DOHH2 (cell line): ENCODE data around the gene DSCAML1.

ENCODE experiments used
- H3F3A ChIP-seq: fragments of 200-600 bp; sonication (generic), shearing (Covaris generic); 2 replicates; pipeline ENCODE4 v1.6.0; 2016; ENCODE audit warnings: antibody characterized with exemption, mild to moderate bottlenecking; ENCODE audit not compliant: control insufficient read depth, insufficient read depth
- H3K27ac ChIP-seq: fragments of 200-600 bp; sonication (generic); 2 replicates; pipeline ENCODE4 v1.5.1; 2014; ENCODE audit warnings: low read depth, mild to moderate bottlenecking, low read length, moderate library complexity
- H3K27me3 ChIP-seq: fragments of 200-600 bp; sonication (generic); 2 replicates; pipeline ENCODE4 v1.6.1; 2014; ENCODE audit warnings: mild to moderate bottlenecking, low read length, mixed read lengths; ENCODE audit not compliant: control insufficient read depth
- H3K36me3 ChIP-seq: fragments of 200-600 bp; sonication (generic); 2 replicates; pipeline ENCODE4 v1.6.1; 2014; ENCODE audit warnings: mild to moderate bottlenecking, low read length, moderate library complexity, mixed read lengths; ENCODE audit not compliant: control insufficient read depth
- H3K4me1 ChIP-seq: fragments of 200-600 bp; sonication (generic); 2 replicates; pipeline ENCODE4 v1.6.1; 2014; ENCODE audit warnings: mild to moderate bottlenecking, low read length, mixed read lengths; ENCODE audit not compliant: control insufficient read depth
- H3K4me2 ChIP-seq: fragments of 200-600 bp; sonication (generic); 2 replicates; pipeline ENCODE4 v1.6.0; 2014; ENCODE audit warnings: mild to moderate bottlenecking, low read length, moderate library complexity
- H3K4me3 ChIP-seq: fragments of 200-600 bp; sonication (generic); 2 replicates; pipeline ENCODE4 v1.5.1; 2014; ENCODE audit warnings: mild to moderate bottlenecking, low read length, mixed read lengths
- H3K79me2 ChIP-seq: fragments of 200-600 bp; sonication (generic); 2 replicates; pipeline ENCODE4 v1.6.1; 2014; ENCODE audit warnings: mild to moderate bottlenecking, low read length, mixed read lengths; ENCODE audit not compliant: control insufficient read depth
- H3K9me2 ChIP-seq: fragments of 200-600 bp; sonication (generic); replicated peaks from 2 replicates; pipeline ENCODE4 v1.6.1; 2014; ENCODE audit warnings: mild to moderate bottlenecking, low read length, mixed read lengths; ENCODE audit not compliant: control insufficient read depth
- H3K9me3 ChIP-seq: fragments of 200-600 bp; sonication (generic); 2 replicates; pipeline ENCODE4 v1.6.1; 2014; ENCODE audit warnings: antibody characterized with exemption, low read length, mixed read lengths; ENCODE audit not compliant: control insufficient read depth, insufficient read depth
- H4K20me1 ChIP-seq: fragments of 200-600 bp; sonication (generic); 2 replicates; pipeline ENCODE4 v1.6.0; 2014; ENCODE audit warnings: low read depth, mild to moderate bottlenecking, antibody characterized with exemption, low read length, moderate library complexity; ENCODE audit not compliant: control insufficient read depth, insufficient read depth
- EZH2phosphoT487 ChIP-seq: fragments of 200-600 bp; sonication (generic); IDR thresholded peaks from 2 replicates; pipeline ENCODE4 v1.6.1; 2017; ENCODE audit warnings: borderline replicate concordance, mild to moderate bottlenecking, antibody characterized with exemption, low read length, moderate library complexity, mixed read lengths
- TF ChIP-seq, protein P1 (sequence below): fragments of 200-600 bp; sonication (generic); IDR thresholded peaks from one replicate; pipeline ENCODE4 v1.5.1; 2014; ENCODE audit warnings: antibody characterized with exemption, mild to moderate bottlenecking, low read depth, low read length; ENCODE audit not compliant: poor library complexity, severe bottlenecking

Gene DSCAML1

DNA sequence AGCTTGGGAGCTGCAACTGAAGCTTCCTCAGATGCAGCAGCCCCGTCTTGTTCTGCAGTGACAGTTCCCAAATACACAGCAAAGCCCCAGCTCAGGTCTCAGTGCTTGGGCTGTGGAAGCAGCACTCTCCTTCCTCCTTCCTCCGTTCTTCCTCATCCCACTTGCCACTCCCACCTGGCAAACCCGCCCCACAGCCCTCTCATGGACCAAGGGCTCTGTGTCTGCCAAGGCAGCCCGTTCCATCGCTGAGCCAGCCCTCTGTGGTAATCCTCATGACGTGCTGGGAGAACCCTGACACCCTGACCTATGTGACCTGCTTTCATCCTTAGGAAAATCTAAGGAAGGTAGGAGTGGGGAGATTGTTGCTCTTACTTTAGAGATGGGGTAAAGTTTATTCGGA is 157.0 kb downstream of the DSCAML1 start:
- TF ChIP-seq, protein P1, sequence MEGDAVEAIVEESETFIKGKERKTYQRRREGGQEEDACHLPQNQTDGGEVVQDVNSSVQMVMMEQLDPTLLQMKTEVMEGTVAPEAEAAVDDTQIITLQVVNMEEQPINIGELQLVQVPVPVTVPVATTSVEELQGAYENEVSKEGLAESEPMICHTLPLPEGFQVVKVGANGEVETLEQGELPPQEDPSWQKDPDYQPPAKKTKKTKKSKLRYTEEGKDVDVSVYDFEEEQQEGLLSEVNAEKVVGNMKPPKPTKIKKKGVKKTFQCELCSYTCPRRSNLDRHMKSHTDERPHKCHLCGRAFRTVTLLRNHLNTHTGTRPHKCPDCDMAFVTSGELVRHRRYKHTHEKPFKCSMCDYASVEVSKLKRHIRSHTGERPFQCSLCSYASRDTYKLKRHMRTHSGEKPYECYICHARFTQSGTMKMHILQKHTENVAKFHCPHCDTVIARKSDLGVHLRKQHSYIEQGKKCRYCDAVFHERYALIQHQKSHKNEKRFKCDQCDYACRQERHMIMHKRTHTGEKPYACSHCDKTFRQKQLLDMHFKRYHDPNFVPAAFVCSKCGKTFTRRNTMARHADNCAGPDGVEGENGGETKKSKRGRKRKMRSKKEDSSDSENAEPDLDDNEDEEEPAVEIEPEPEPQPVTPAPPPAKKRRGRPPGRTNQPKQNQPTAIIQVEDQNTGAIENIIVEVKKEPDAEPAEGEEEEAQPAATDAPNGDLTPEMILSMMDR, result no peak
- no peak for TF ChIP-seq EZH2phosphoT487
- Histone ChIP-seq H3K27ac (no peak overlapping the region), H3K79me2 (no peaks in the 10 kb centered on the region), H3K4me3 (no peak overlapping the region), H3K4me1 (no peaks in the 10 kb centered on the region), H3K27me3 (no peaks in the 10 kb centered on the region), H3F3A (no peaks in the 10 kb centered on the region), H3K9me3 (no peaks in the 10 kb centered on the region), H3K4me2 (no peak overlapping the region), H3K36me3 (no peaks in the 10 kb centered on the region), H3K9me2 (no peaks in the 10 kb centered on the region), H4K20me1 (no peaks in the 10 kb centered on the region)

DNA sequence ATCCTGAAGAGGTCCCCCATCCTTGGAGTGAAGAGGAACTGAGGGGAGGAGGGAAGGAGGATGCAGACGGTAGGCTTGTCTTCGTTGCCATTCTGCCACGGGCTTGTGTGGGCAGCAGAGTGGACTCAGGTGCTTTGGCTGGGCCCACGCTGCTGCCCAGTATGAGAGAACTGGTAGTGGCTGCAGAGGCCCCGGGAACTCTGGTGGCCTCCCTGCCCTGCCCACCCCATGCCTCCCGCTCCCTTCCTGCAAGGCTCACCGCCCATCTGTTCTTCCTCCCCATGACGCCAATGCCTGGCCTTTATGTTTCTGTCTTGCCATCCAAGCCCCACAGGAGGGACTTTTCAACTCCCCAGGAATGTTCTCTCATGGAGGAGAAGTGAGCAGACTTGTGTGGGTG is 157.4 kb downstream of the DSCAML1 start:
- H3K79me2 ChIP-seq, result no peaks in the 10 kb centered on the region
- H3K27me3 ChIP-seq, result no peaks in the 10 kb centered on the region
- H3F3A ChIP-seq, result no peaks in the 10 kb centered on the region
- no peaks in the 10 kb centered on the region for H3K36me3 ChIP-seq
- no peak overlapping the region for H3K4me2 ChIP-seq
- no peaks in the 10 kb centered on the region for H3K9me3 ChIP-seq
- no peak overlapping the region for H3K27ac ChIP-seq
- no peaks in the 10 kb centered on the region for H3K4me1 ChIP-seq
- no peak overlapping the region for H3K4me3 ChIP-seq
- H4K20me1 ChIP-seq, result no peaks in the 10 kb centered on the region
- no peaks in the 10 kb centered on the region for H3K9me2 ChIP-seq
- TF ChIP-seq EZH2phosphoT487, result no peak
- TF ChIP-seq, protein P1, result no peak

DNA sequence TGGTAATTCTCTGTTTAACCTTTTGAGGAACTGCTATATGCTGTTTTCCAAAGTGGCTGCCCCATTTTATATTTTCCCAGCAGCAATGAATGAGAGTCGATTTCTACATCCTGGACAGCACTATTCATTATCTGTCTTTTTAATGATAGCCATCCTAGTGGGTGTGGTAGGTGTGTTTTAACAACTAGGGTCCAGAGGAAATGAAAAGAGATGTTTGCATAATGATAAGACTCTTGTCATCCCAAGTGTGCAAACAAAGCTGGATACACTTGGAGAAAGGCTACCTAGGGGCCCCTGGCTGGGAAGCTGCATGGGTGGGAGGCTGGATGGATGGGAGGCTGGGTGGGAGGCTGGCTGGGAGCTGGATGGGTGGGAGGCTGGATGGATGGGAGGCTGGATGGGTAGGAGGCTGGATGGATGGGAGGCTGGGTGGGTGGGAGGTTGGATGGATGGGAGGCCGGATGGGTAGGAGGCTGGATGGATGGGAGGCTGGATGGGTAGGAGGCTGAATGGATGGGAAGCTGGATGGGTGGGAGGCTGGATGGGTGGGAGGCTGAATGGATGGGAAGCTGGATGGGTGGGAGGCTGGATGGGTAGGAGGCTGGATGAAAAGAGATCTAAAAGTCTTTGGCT is 158.0 kb downstream of the DSCAML1 start:
- H3K4me3 ChIP-seq, result no peak overlapping the region
- no peaks in the 10 kb centered on the region for H3K79me2 ChIP-seq
- no peaks in the 10 kb centered on the region for H3F3A ChIP-seq
- no peaks in the 10 kb centered on the region for H4K20me1 ChIP-seq
- H3K4me1 ChIP-seq, result no peaks in the 10 kb centered on the region
- no peaks in the 10 kb centered on the region for H3K27me3 ChIP-seq
- TF ChIP-seq EZH2phosphoT487, result no peak
- TF ChIP-seq, protein P1, result no peak
- no peak overlapping the region for H3K27ac ChIP-seq
- H3K4me2 ChIP-seq, result no peak overlapping the region
- no peaks in the 10 kb centered on the region for H3K36me3 ChIP-seq
- no peaks in the 10 kb centered on the region for H3K9me2 ChIP-seq
- H3K9me3 ChIP-seq, result no peaks in the 10 kb centered on the region
